Activated T-helper 2 cell treated with anti-CD3 and anti-CD28 coated beads, Interferon-gamma antibody, Interleukin-2, Interleukin-4, amounts not matched to agents 10 μg/mL and 5 μg/mL and 100 μg/mL, durations not matched to agents 14 hours and 24 hours and 36 hours (primary cell): ENCODE measurements around the gene PDP2. TPM values are rescaled to one million over a fixed set of nuclear protein-coding genes. Genes with fewer than 3 reads are reported as not detected.
"Not testable (repeated sequence)": the region's sequence is repeated elsewhere in the genome, so short reads cannot be mapped to it uniquely, and the experiment has no call there.

ENCODE experiments used
- DNase-seq: peaks from one replicate; pipeline ENCODE4 v3.0.0; 2021; ENCODE audit warnings: low spot score
- H3K27ac Mint-ChIP-seq: one replicate; pipeline ENCODE4 v1.8.0; 2021; ENCODE audit warnings: mixed read lengths
- H3K27me3 Mint-ChIP-seq: one replicate; pipeline ENCODE4 v1.8.0; 2021; ENCODE audit warnings: low read depth, mixed read lengths
- H3K36me3 Mint-ChIP-seq: one replicate; pipeline ENCODE4 v1.8.0; 2021; ENCODE audit warnings: low read depth, mixed read lengths
- H3K4me1 Mint-ChIP-seq: one replicate; pipeline ENCODE4 v1.8.0; 2021; ENCODE audit warnings: low read depth, mixed read lengths
- H3K4me3 Mint-ChIP-seq: one replicate; pipeline ENCODE4 v1.8.0; 2021; ENCODE audit warnings: low read depth, mild to moderate bottlenecking, moderate library complexity, mixed read lengths
- H3K9me3 Mint-ChIP-seq: one replicate; pipeline ENCODE4 v1.8.0; 2021; ENCODE audit warnings: mixed read lengths
- intact Hi-C: fragments of 100-400 bp; cut with micrococcal nuclease; formaldehyde crosslinking; loops from one replicate; pipeline ENCODE4 v1.15.1; 2023
- total RNA-seq: library from RNA; stranded (reverse); gene quantifications from 2 replicates; pipeline ENCODE4 v1.2.3, GENCODE V29; 2022

PDP2 gene
- total RNA-seq, 1 donor from 2014 or later = 40.6 TPM

DNA sequence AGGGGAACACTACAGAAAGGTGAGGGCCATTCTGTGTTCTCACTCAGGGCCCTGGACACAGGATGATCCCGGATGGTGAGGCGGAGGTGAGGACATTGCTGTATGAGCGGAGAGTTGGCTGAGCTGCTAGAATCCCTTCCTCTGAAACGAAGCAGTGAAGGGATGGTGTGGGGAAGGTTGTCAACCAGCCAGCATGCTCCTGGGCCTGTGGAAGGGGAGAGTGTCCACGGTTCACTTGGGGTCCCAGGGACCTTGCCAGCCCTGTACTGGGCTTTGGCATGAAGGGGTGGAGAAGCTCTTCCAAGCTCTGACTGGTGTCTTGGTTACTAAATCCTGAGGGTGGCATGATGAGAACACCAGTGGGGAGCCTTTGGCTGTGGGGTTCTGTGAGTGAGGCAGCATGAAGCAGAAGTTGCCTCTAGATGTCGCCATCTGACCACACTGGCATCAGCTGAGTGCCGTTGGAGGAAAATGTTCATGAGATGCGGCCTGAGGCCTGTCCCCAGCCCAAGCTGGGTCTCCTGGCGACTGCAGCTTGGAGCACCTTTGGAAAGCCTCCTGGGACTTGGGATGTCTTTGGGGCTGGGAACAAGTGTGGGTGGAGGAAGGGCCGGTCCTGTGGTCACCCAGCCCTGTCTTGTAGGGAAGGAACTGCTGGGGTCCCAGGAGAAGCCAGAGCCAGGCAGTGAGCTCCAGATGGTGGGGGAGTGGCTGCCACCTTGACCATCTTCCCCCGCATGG, 14.8 kb downstream of the PDP2 start:
- peaks cover 9% of the 10 kb centered on the region for H3K4me1 Mint-ChIP-seq
- no peak overlapping the region for H3K4me3 Mint-ChIP-seq
- no peak overlapping the region for H3K27ac Mint-ChIP-seq
- no peaks in the 10 kb centered on the region for H3K9me3 Mint-ChIP-seq
- DNase-seq = peak; percentile 49
- H3K27me3 Mint-ChIP-seq = no peaks in the 10 kb centered on the region
- H3K36me3 Mint-ChIP-seq = peaks cover 13% of the 10 kb centered on the region
- intact Hi-C loops = loop anchor here (1.0 kb wide), 1 partner anchor 33 kb away; no protein-coding TSS in a partner anchor

DNA sequence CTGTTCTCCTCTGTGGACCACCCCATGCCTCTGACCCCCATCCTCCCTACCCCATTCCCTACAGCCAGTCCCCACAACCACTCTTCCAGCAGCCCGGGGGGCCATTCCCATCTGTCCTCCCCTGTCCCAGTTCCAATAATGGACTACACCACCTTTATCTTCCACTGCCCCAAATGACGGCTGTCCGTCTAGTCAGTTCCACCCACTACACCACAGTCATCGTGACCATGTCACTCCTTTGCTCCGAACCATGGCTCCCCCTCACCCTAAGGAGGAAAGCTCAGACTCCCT, 15.3 kb downstream of the PDP2 start:
- H3K4me1 Mint-ChIP-seq = peaks cover 9% of the 10 kb centered on the region
- H3K9me3 Mint-ChIP-seq = no peaks in the 10 kb centered on the region
- no peak overlapping the region for H3K4me3 Mint-ChIP-seq
- peaks cover 13% of the 10 kb centered on the region for H3K36me3 Mint-ChIP-seq
- H3K27ac Mint-ChIP-seq = peak overlapping the region; percentile 5
- DNase-seq = no peak
- intact Hi-C loops = loop anchor here (1.0 kb wide), 1 partner anchor 33 kb away; no protein-coding TSS in a partner anchor
- H3K27me3 Mint-ChIP-seq = no peaks in the 10 kb centered on the region

DNA sequence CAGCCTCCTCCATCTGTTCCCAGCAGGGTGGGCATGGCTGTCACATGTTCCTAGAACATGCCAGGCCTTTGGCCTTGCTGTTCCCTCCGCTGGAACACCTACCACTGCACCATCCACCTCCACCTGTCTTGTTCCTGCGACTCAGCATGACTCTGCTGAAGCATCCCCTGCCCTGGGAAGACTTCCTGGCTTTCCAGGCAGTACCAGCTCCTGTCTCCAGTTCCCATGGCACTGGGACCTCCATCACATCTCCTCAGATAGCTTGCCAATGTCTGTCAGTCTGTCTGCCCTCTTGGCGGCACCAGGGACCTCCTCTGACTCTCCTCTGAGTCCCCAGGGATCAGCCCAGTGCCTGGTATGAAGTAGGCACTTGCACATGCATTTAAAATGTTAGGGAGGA, 15.7 kb downstream of the PDP2 start:
- Mint-ChIP-seq H3K27ac (peak overlapping the region; percentile 5), H3K4me3 (no peak overlapping the region), H3K9me3 (no peaks in the 10 kb centered on the region), H3K27me3 (no peaks in the 10 kb centered on the region), H3K36me3 (peaks cover 13% of the 10 kb centered on the region), H3K4me1 (peaks cover 9% of the 10 kb centered on the region)
- intact Hi-C loops = loop anchor here (1.0 kb wide), 1 partner anchor 32 kb away; no protein-coding TSS in a partner anchor
- DNase-seq = no peak

DNA sequence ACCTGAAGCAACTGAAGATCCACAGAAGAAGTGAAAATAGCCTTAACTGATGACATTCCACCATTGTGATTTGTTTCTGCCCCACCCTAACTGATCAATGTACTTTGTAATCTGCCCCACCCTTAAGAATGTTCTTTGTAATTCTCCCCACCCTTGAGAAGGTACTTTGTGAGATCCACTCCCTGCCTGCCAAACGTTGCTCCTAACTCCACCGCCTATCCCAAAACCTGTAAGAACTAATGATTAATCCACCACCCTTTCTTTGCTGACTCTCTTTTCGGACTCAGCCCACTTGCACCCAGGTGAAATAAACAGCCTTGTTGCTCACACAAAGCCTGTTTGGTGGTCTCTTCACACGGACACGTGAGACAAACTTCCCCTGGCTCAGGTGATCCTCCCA, 16.4 kb downstream of the PDP2 start:
- H3K9me3 Mint-ChIP-seq, DNase-seq, H3K36me3 Mint-ChIP-seq, H3K27me3 Mint-ChIP-seq, H3K27ac Mint-ChIP-seq, H3K4me1 Mint-ChIP-seq, intact Hi-C loops, H3K4me3 Mint-ChIP-seq: not testable (repeated sequence)

DNA sequence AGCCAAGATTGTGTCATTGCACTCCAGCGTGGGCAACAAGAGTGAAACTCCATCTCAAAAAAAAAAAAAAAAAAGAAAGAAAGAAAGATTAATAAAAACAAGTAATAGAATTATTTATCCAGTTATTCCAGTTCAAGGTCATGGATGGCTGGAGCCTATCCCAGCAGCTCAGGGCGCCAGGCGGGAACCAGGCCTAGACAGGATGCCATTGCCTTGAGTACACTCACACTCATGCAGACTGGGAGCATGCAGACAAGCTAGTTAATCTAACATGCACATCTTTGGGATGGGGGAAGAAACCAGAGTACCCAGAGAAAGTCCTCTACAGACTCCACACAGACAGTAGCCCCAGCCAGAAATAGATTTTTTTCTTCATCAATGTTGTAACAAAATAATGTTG, 17.9 kb downstream of the PDP2 start:
- Mint-ChIP-seq H3K36me3 (peaks cover under 1% of the 10 kb centered on the region), H3K4me1 (peaks cover 5% of the 10 kb centered on the region), H3K27me3 (no peaks in the 10 kb centered on the region), H3K9me3 (no peaks in the 10 kb centered on the region), H3K4me3 (no peak overlapping the region), H3K27ac (no peak overlapping the region)
- DNase-seq = no peak
- intact Hi-C loops = no loop called here

DNA sequence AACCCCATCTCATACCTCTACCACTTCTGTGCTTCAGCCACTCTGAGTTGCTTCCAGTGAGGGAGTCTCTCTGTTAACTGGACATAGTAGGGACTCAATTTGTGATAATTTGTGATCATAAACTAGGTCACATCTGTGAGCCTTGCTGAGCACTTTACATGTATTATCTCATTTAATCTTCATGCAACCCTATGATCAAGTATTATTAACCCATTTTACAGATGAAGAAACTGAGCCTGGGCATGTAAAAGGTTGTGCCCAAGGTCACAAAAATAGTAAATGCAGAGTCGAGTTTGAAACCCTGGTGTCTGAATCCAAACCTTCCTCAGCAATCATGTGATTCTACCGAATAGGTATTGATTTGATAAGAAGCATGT, 18.6 kb downstream of the PDP2 start:
- intact Hi-C loops = no loop called here
- Mint-ChIP-seq H3K4me1 (peaks cover 4% of the 10 kb centered on the region), H3K4me3 (no peak overlapping the region), H3K27me3 (no peaks in the 10 kb centered on the region), H3K27ac (no peak overlapping the region), H3K9me3 (no peaks in the 10 kb centered on the region), H3K36me3 (no peaks in the 10 kb centered on the region)
- DNase-seq = no peak

DNA sequence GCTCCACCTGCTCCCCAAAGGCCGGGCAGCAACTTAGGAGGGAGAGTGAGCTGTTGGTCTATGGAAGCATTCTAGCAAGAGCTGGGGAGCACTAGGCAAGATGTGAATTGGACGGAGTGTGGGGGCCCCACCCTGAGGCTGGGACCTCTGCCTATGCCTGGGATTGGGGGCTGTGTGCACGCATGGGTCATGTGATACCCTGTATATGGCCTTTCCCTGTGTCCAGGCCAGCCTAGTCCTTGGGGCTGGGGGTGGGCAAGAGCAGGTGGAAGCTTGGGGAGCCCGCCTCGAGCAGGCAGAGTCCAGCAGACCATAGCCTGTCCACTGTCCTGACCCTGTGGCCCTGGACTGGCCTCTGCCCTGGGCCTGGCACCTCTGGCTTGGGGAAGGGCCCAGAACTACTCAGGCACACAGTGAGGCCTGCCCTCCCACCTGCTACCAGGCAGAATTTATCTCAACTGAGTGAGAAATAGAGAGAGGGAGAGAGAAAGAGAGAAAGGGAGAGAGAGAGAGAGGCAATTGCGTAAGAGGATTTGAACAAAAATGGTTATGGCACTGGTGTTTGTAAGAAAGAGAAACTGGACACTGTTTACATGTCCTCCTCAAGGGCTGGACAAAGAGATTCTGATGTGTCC, 19.1 kb downstream of the PDP2 start:
- no peak overlapping the region for H3K4me3 Mint-ChIP-seq
- peaks cover 3% of the 10 kb centered on the region for H3K4me1 Mint-ChIP-seq
- H3K27ac Mint-ChIP-seq = no peak overlapping the region
- H3K27me3 Mint-ChIP-seq = no peaks in the 10 kb centered on the region
- no peak for DNase-seq
- intact Hi-C loops = no loop called here
- H3K9me3 Mint-ChIP-seq = no peaks in the 10 kb centered on the region
- no peaks in the 10 kb centered on the region for H3K36me3 Mint-ChIP-seq

- Mint-ChIP-seq H3K27me3 (no peaks in the 10 kb centered on the region), H3K4me1 (peaks cover 3% of the 10 kb centered on the region), H3K4me3 (no peak overlapping the region), H3K9me3 (no peaks in the 10 kb centered on the region), H3K27ac (no peak overlapping the region), H3K36me3 (no peaks in the 10 kb centered on the region)
- no peak for DNase-seq
- intact Hi-C loops = loop anchor here (10.0 kb wide), 1 partner anchor 65 kb away; the partner anchor contains the start of gene CES3
These were observed 19.8 kb downstream of the PDP2 start for GRCh38 chr16:66899945-66900710.

GRCh38 chr16:66900721-66901441, 20.6 kb downstream of the PDP2 start:
- Mint-ChIP-seq H3K4me3 (no peak overlapping the region), H3K27me3 (no peaks in the 10 kb centered on the region), H3K27ac (no peak overlapping the region)

DNA sequence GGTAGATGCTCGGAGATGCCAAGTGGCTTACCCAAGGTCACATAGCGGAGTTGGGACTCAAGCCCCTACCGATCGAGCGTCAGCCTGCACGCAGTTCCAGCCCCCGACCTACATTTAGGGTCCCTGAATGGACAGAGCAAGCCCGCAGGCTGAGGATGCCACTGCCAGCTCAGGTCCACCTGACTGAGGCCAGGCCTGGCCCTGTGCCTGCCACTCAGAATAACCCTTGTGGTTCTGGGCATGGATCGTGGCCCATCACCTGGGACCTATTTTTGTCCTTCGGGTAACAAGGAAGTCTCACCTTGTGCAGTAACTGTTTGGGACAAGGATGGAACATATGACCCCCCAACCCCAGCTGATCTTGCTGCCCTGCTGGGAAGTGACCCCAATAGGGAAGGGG, 21.3 kb downstream of the PDP2 start:
- H3K36me3 Mint-ChIP-seq = no peaks in the 10 kb centered on the region
- H3K9me3 Mint-ChIP-seq = no peaks in the 10 kb centered on the region
- intact Hi-C loops = loop anchor here (10.0 kb wide), 1 partner anchor 63 kb away; the partner anchor contains the start of gene CES3
- no peak overlapping the region for H3K4me3 Mint-ChIP-seq
- H3K4me1 Mint-ChIP-seq = peaks cover 6% of the 10 kb centered on the region
- DNase-seq = no peak
- no peaks in the 10 kb centered on the region for H3K27me3 Mint-ChIP-seq
- no peak overlapping the region for H3K27ac Mint-ChIP-seq

More at GRCh38 chr16:66900721-66901441, 20.6 kb downstream of the PDP2 start:
- no peak for DNase-seq
- H3K9me3 Mint-ChIP-seq = no peaks in the 10 kb centered on the region
- H3K4me1 Mint-ChIP-seq = peaks cover 2% of the 10 kb centered on the region
- intact Hi-C loops = loop anchor here (10.0 kb wide), 1 partner anchor 64 kb away; the partner anchor contains the start of gene CES3
- no peaks in the 10 kb centered on the region for H3K36me3 Mint-ChIP-seq

- H3K9me3 Mint-ChIP-seq = no peaks in the 10 kb centered on the region
- H3K36me3 Mint-ChIP-seq = no peaks in the 10 kb centered on the region
- H3K27ac Mint-ChIP-seq = no peak overlapping the region
- H3K27me3 Mint-ChIP-seq = no peaks in the 10 kb centered on the region
- peaks cover 6% of the 10 kb centered on the region for H3K4me1 Mint-ChIP-seq
- intact Hi-C loops = loop anchor here (10.0 kb wide), 1 partner anchor 62 kb away; the partner anchor contains the start of gene CES3
- no peak for DNase-seq
- no peak overlapping the region for H3K4me3 Mint-ChIP-seq
These were observed 22.6 kb downstream of the PDP2 start for GRCh38 chr16:66902648-66903543.
